GM12891 (cell line): ENCODE results near the gene SHISA9.

Experiments
- POLR2A ChIP-seq: IDR thresholded peaks from 2 replicates; pipeline ENCODE4 v1.6.1; 2011; ENCODE audit warnings: low read depth, low read length, control low read depth
- POLR2AphosphoS5 ChIP-seq: IDR thresholded peaks from 2 replicates; pipeline ENCODE4 v1.6.1; 2011; ENCODE audit warnings: low read depth, low read length, control low read depth
- POU2F2 ChIP-seq: IDR thresholded peaks from 2 replicates; pipeline ENCODE4 v1.6.1; 2011; ENCODE audit warnings: low read depth, mild to moderate bottlenecking, control low read depth, low read length, moderate library complexity
- SPI1 ChIP-seq: IDR thresholded peaks from 2 replicates; pipeline ENCODE4 v1.6.1; 2011; ENCODE audit warnings: low read depth, low read length, control low read depth
- TAF1 ChIP-seq: IDR thresholded peaks from 2 replicates; pipeline ENCODE4 v1.6.1; 2011; ENCODE audit warnings: low read depth, low read length, control low read depth

DNA sequence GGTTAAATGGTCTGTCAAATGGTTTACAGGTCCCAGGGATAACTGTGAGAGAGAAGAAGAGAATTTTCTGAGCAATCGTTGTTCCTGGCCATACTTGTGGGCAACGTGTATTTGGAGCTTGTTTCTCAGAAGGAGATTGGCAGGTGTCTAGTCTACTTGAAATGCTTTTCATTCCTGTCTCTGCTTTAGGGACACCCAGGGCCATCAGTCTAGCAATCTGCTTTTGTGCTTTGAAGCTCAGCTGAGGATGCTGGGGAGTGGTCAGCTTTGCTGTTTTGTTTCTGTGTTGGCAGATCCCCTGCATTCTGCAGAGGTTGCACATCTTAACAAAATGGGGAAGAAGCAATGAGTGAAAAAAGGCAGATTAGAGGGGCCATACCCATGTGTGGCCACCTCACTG lies 193.7 kb downstream of the SHISA9 start:
- TF ChIP-seq POLR2A (no peak), TAF1 (no peak), SPI1 (no peak), POLR2AphosphoS5 (no peak), POU2F2 (no peak)
